Measurements from ENCODE around the gene TIAM2.

TIAM2 gene

GRCh38 chr6:155026706-155027045 is 31.6 kb downstream of the TIAM2 start:
- DNase-seq, result no peak

- no peak for DNase-seq
These were observed 35.1 kb downstream of the TIAM2 start for GRCh38 chr6:155030148-155030720.

GRCh38 chr6:155031091-155031490 is 36.0 kb downstream of the TIAM2 start:
- DNase-seq, result no peak

DNA sequence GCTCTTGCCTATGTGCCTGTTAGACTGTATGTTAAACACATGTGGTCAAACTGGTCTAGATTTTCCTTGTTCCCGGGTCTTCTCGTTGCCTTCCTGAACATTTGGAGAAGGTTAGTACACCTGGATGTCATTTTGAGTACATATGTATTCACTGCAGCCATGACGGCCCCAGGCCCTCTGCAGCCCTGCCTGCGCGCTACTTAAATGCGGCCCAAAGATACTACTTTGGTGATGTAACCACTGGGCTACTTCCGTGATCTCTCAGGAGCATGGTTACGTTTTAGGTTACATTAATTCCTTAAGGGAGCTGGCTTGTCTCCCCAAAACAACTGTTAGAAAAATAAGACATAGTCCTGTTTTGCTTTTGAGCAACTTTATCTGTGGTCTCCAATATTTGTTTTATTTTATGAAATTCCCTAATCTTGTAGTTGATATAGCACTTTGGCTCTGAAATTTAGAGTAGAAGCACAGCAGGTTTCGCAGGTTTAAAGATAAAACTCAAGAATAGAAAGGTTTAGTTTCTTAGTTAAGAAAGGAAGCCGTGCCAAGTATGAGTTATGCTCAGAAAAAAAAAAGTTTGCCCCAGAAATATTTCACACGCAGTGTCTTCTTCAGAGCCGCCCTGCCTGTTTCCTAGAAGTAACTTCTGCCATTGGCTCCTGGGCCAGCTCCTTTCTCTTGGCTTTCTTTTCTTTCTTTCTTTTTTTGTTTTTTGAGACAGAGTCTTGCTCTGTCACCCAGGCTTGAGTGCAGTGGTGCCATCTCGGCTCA is 38.1 kb downstream of the TIAM2 start:
- DNase-seq, result no peak

DNA sequence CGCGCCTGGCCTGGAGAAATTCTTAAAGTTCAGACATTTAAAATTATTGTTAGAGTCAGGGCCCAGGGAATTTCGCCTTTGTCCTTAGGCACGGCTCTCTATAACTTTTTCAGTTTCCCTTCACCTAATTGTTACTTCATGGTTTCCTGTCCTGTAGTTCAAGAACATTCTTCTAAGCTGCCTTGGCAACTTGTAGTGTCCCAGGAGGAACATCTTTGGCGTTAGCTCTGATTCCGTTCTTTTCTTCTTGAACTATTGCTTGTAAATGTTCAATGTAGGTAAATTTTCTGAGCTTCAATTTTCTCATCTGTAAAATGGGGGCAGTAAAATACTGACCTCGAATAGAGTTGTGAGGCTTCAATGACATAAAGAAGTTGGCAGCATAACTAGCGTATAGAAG is 41.8 kb downstream of the TIAM2 start:
- no peak for DNase-seq

- no peak for DNase-seq
These were observed 43.0 kb downstream of the TIAM2 start for GRCh38 chr6:155038104-155038503.

DNA sequence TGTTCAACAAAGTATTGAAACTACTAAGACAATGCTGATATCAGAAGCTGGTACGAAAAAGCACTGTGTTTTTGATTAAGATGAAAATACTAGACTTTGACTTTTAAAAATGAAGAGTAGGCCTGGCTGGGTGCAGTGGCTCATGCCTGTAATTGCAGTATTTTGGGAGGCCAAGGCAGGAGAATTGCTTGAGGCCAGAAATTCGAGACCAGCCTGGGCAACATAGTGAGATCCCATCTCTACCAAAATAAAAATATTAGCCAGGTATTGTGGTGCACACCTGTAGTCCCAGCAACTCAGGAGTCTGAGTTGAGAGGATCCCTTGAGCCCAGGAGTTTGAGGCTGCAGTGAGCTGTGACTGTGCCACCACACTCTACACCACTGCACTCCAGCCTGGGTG is 43.4 kb downstream of the TIAM2 start:
- no peak for DNase-seq

GRCh38 chr6:155039618-155040017 is 44.5 kb downstream of the TIAM2 start:
- no peak for DNase-seq

DNA sequence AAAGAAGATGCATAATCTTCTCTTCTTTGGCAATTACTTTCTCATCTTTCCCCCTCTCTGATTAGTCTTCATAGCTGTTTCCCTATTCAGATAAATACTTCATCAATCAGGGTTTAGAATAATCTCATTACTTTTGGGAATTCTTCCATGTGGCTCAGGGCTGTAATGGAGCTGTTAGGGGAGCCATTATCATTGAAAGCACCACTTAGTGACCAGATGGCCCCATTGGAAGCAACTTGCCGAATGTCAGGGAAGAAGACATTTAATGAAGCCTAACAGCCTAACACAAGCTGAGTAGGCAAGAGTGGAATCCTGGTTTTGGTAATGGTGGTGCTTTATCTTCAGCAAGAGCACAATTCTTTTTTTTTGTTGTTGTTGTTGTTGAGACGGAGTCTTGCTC is 45.0 kb downstream of the TIAM2 start:
- DNase-seq, result no peak

DNA sequence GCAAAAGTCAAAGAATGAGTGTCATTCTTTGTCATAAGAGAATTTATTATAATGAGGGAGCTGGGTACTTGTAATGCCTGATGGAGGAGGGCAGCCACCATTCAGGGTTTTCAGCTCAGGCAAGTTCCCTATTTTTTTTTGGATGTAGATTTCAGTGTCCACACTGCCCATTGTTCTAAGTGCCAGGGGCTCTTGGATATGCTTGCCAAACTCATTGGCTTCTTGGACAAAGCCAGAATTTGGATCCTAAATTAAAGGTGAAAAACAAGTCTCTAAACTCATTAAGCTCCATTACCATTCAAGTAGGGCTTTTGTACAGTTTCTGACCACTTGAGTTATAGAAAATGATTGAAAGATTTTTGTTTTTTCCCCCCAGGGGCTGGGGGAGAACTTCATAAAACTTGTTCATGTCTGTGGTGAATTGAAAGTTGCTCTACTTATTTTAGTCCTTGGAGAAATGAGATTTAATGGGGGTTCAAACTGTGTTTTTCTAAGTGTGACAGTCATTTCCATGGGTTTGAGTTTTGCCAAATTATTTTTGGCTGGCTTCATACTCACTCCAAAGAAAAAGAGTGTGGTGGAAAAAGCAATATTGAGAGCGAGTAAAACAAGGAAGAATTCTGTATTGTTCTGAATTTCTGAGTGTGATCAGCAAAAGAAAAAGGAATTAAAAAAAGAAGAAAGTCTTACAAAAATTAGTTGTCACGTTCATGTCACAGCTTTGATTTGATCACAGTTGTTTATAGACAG is 46.0 kb downstream of the TIAM2 start:
- DNase-seq, result no peak

- DNase-seq, result no peak
These were observed 46.7 kb downstream of the TIAM2 start for GRCh38 chr6:155041741-155042279.

- DNase-seq, result no peak
These were observed 47.9 kb downstream of the TIAM2 start for GRCh38 chr6:155042983-155043382.

DNA sequence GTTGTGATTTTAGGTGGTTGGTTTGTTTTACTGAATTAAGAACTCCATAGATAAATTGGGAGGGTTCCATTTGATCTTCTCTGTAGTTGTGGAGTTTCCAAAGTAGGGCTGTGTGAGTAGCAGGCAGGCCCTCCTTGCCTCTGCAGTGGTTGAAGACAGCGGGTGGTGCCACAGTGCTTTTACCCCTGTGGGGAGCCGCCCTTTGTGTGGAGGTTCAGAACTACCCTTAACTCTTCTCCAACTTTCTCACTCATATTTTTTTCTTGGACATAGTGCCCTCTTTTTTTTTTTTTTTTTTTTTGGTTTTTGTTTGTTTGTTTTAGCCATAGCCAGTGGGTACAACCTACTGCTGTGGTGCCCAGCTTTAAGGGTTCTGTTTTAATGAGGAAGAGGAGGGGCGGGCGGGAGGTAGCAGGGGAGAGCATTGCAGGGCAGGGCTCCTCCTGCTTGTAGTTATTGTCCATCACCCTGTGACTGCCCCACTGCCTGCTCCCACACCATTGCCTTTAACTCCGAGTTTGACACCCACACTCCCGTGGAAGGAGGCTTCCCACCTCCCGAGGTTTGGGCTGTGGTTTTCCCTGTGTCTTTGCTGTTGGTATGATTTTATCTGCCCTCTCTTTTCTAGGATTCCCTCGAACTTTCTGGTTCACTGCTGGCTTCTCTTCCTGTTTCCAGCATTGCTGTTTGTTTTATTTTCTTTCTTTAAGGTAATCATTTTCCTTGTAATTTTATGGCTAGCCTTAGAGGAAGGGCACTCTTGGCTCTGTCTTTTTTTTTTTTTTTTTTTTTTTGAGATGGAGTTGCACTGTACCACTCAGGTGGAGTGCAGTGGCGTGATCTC is 50.7 kb downstream of the TIAM2 start:
- no peak for DNase-seq

- DNase-seq, result no peak
These were observed 52.4 kb downstream of the TIAM2 start for GRCh38 chr6:155047523-155047922.

DNA sequence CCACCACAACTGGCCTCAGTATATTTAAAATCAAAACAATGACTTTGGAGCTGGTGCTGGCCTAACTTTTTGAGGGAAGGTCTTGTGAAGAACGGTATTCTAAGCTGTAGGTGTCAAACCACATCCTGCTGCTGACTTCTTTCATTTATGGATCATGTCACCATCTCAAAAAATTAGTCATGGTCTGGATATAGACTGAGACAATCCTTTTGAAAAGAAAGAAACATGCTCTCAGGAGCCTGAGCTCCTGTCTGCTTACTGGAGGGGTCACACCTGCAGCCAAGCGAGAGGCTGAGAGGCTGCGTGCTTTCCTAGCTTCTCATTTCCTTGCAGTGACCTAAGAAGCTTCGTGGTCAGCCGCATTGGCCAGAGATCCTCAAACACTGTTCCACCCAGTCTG is 55.2 kb downstream of the TIAM2 start:
- no peak for DNase-seq

GRCh38 chr6:155054491-155055250 is 59.6 kb downstream of the TIAM2 start:
- DNase-seq, result no peak

- DNase-seq, result no peak
These were observed 60.6 kb downstream of the TIAM2 start for GRCh38 chr6:155055729-155056128.

- no peak for DNase-seq
These were observed 61.6 kb downstream of the TIAM2 start for GRCh38 chr6:155056756-155057155.

DNA sequence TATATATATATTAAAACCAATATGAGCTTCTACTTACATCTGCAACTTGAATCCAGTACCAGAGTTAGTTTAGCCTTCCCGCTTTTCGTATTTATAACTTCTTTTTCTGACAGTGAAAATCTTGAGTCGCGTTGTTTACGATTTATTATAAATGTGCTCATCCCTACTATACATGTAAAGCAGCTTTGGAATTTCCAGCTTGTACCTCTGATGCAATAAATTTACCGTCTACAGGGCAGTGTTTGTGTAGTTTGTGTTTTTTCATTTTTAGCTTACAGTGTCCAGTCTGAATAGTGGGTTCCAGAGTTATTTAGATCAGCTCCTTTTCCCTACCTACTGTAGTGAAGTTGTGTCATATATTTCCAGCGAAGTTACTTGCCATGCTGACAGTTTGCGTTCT is 66.3 kb downstream of the TIAM2 start:
- no peak for DNase-seq

DNA sequence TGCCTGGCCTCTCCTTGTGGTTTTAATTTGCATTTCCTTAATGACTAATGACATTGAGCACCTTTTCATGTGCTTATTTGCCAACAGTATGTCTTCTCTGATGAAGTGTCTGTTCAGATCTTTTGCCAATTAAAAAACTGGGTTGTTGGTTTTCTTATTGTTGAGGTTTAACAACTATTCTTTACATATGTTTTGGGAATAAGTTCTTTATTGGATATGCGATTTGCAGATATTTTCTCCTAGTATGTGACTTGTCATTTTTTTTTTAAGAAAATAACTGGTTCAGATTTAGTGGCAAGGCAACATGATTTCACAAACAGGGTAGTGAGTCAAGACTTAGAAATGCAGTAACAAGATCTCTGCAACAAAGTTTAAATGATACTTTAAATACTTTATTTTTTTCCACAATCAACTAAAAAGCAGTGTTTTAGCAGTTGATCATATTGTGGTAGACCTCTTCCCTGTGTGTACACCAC is 67.8 kb downstream of the TIAM2 start:
- peak in 1 of 2 experiments; percentile 31 for DNase-seq

DNA sequence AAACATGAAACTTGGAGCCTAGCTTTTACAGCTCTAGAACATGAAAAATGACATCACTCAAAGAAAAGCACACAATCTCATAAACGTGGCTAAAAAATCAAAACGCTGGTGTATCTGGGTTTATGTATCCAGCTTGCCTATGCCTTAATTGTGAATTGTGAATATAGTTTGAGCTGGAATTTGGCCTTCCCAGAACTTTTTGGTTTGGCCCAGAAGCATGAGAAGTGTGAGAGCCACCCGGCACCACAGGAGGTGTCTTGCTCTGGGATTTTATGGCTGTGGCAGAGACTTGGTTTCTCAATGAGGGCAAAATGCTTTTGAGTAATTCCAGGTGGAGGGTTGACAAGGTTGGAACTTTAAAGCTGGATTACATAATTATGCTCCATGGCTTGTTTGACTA is 69.2 kb downstream of the TIAM2 start:
- no peak for DNase-seq

DNA sequence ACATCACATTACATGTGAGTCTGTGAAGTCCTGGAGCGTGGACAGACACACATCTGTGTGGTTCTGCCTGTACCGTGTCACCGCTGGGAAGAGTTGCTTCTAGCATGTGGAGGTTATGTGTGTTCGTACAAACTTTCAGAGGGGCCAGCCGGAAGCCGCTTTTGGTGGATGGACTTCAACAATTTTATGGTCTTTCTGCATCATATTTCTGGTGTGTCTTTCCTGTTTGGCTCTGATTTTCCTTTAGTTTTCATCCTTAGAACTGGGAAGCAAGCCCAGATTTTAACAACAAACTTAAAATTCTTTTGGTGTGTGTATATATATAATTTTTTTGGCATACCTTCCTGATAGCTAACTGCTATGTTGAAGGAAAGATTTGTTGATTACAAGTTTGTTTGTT is 71.2 kb downstream of the TIAM2 start:
- no peak for DNase-seq
